K562 (cell line): Measurements from ENCODE around the gene SEC24C. TPM values are rescaled to one million over a fixed set of nuclear protein-coding genes. Genes with fewer than 3 reads are reported as not detected.
A peak's percentile ranks its signal among the peaks of the same experiment; 100 is the strongest.

Source experiments
- DACH1 ChIP-seq: fragments of 450-650 bp; IDR thresholded peaks from 2 replicates; pipeline ENCODE4 v1.6.1; 2018; ENCODE audit not compliant: partially characterized antibody
- EHMT2 ChIP-seq: fragments of 450-650 bp; IDR thresholded peaks from 2 replicates; pipeline ENCODE4 v1.6.1; 2018; ENCODE audit warnings: antibody characterized with exemption
- ERF ChIP-seq: fragments of 450-650 bp; formaldehyde crosslinking; IDR thresholded peaks from 2 replicates; pipeline ENCODE4 v1.4.0; 2020; ENCODE audit warnings: mild to moderate bottlenecking, mixed read lengths
- ESRRA ChIP-seq: fragments of 450-650 bp; IDR thresholded peaks from 2 replicates; pipeline ENCODE4 v1.6.1; 2014; ENCODE audit warnings: low read depth, mild to moderate bottlenecking, moderate library complexity, borderline replicate concordance
- EZH2 ChIP-seq: IDR thresholded peaks from 2 replicates; pipeline ENCODE4 v1.6.1; 2012; ENCODE audit warnings: low read depth, mild to moderate bottlenecking, inconsistent platforms, low read length, borderline replicate concordance
- FOXJ3 ChIP-seq: sonication (generic); formaldehyde crosslinking; IDR thresholded peaks from 2 replicates; pipeline ENCODE4 v1.4.0; 2020; ENCODE audit warnings: mild to moderate bottlenecking, missing genetic modification reagents
- HMGN3 ChIP-seq: IDR thresholded peaks from 2 replicates; pipeline ENCODE4 v1.6.1; 2011; ENCODE audit warnings: borderline replicate concordance, low read depth, mild to moderate bottlenecking, mixed read lengths, low read length; ENCODE audit not compliant: insufficient read length; ENCODE audit errors: extremely low read depth
- MGA ChIP-seq: fragments of 450-650 bp; IDR thresholded peaks from 2 replicates; pipeline ENCODE4 v1.6.1; 2016; ENCODE audit warnings: mild to moderate bottlenecking, moderate library complexity
- NR2C1 ChIP-seq, 2 experiments: fragments of 450-650 bp; IDR thresholded peaks; 2 replicates each; pipeline ENCODE4 v1.6.1; 2017; ENCODE audit warnings: mild to moderate bottlenecking in 2 of 2, antibody characterized with exemption in 1 of 2, inconsistent platforms in 1 of 2, missing compliant biosample characterization in 1 of 2, missing genetic modification characterization in 1 of 2
- RAD21 ChIP-seq, 2 experiments: fragments of 250-450 bp in 1 of 2; fragments of 450-650 bp in 1 of 2; sonication (Bioruptor Pico) in 1 of 2; formaldehyde crosslinking in 1 of 2; IDR thresholded peaks in 1 of 2; conservative IDR thresholded peaks in 1 of 2; 2 replicates each; pipeline versions ENCODE4 v1.4.0 to v1.8.0; 2020 to 2022; ENCODE audit warnings: mild to moderate bottlenecking in 2 of 2, moderate library complexity in 1 of 2
- RCOR1 ChIP-seq, 2 experiments: IDR thresholded peaks; 2 replicates each; pipeline ENCODE4 v1.6.1; 2012; ENCODE audit warnings: low read depth in 2 of 2, low read length in 2 of 2, borderline replicate concordance in 1 of 2, improper control_type of control experiment in 1 of 2
- TEAD1 ChIP-seq, 2 experiments: fragments of 450-650 bp in 1 of 2; sonication (generic) in 1 of 2; formaldehyde crosslinking; IDR thresholded peaks; 2 replicates each; pipeline versions ENCODE4 v1.4.0 to v1.8.0; 2020 to 2022; ENCODE audit warnings: mild to moderate bottlenecking in 2 of 2, missing genetic modification reagents in 1 of 2
- ZNF436 ChIP-seq: fragments of 250-450, 450-650 bp; sonication (Bioruptor Pico); formaldehyde crosslinking; IDR thresholded peaks from 2 replicates; pipeline ENCODE4 v1.7.0; 2020; ENCODE audit warnings: mild to moderate bottlenecking
- ZNF444 ChIP-seq: fragments of 250-450 bp; sonication (Bioruptor Pico); IDR thresholded peaks from 2 replicates; pipeline ENCODE4 v1.4.0; 2020; ENCODE audit warnings: mild to moderate bottlenecking, moderate library complexity
- polyA plus RNA-seq, 8 experiments: library from polyadenylated mRNA; depleted of rRNA in 4 of 8; stranded (reverse) in 5 of 8; unstranded in 3 of 8; fragments of >200 nt; fragmentation: Nextera tagmentation in 2 of 8; fragmentation: Illumina TruSeq in 1 of 8; extraction: Ambion mirVana in 2 of 8; extraction: Trizol in 1 of 8; gene quantifications; 2 replicates each; pipeline versions ENCODE4 v1.2.1 to v1.2.3, GENCODE V29; 2011 to 2014; ENCODE audit warnings: inconsistent platforms in 1 of 8, missing spikeins in 1 of 8
- total RNA-seq, 7 experiments: library from RNA; depleted of rRNA in 6 of 7; stranded (reverse); fragments of >200 nt in 6 of 7; fragmentation: Illumina TruSeq in 2 of 7; extraction: Trizol in 2 of 7; gene quantifications; 2 replicates each; pipeline versions ENCODE4 v1.2.1 to v1.2.3, GENCODE V29; 2011 to 2021; ENCODE audit warnings: low replicate concordance in 1 of 7
- TF ChIP-seq, protein P1 (sequence below): IDR thresholded peaks from 2 replicates; pipeline ENCODE4 v1.6.1; 2012; ENCODE audit warnings: low read depth, low read length, improper control_type of control experiment, borderline replicate concordance

The SEC24C gene
- total and polyA plus RNA-seq, 9 of the 15 experiments (the other 6 are each of a cell fraction or from before 2014, with no cell fraction given): 19.0 to 115 (median 70.5) TPM

DNA sequence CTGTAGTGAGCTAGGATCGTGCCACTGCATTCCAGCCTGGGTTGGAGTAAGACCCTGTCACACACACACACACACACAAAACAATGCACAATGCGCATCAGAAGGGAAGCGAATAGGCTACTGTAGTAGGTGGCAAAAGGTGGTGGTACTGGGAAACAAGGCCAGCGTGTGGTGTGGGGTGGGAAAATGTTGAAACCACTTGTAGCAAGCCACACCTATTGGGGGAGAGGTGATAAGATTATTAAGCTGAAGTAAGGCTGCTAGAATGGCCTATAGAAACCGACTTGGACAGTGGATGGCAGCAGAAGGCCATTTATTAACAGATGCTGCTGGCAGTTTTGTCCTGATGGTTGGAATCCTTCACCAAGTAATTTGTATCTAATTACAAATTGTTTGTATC lies 30.5 kb downstream of the SEC24C start (continued):
- TF ChIP-seq MGA (peak; percentile 39; the same call in 1 of the 2 replicates), HMGN3 (no peak), DACH1 (peak; percentile 59), ZNF444 (CRISPR knock-in tag) (0 out of 2 replicates have a peak, but pooled peaks have one; percentile 46), ERF (CRISPR knock-in tag) (0 out of 2 replicates have a peak, but pooled peaks have one; percentile 48), ZNF436 (CRISPR knock-in tag) (0 out of 2 replicates have a peak, but pooled peaks have one; percentile 20), ESRRA (0 out of 2 replicates have a peak, but pooled peaks have one; percentile 21), TEAD1 (CRISPR knock-in tag; IDR thresholded peaks at IDR 0.05) (peak in 1 of 2 experiments; percentile 21; a peak in 1 of 4 replicates), RAD21 (CRISPR knock-in tag; conservative IDR thresholded peaks at IDR 0.05 in 1 of 2, IDR thresholded peaks at IDR 0.05 in 1 of 2) (peak; percentile 55 to 71), EHMT2 (peak; percentile 12; the same call in 1 of the 2 replicates), EZH2 (no peak), RCOR1 (IDR thresholded peaks at IDR 0.05; ENCODE audit: borderline replicate concordance in 1 of 2, low read depth in 2 of 2, low read length in 2 of 2) (peak in 1 of 2 experiments; percentile 52; a peak in 1 of 4 replicates), NR2C1 (IDR thresholded peaks at IDR 0.05) (no peak), NR2C1 (tag; IDR thresholded peaks at IDR 0.05) (no peak), FOXJ3 (CRISPR knock-in tag) (no peak)
- TF ChIP-seq, protein P1, sequence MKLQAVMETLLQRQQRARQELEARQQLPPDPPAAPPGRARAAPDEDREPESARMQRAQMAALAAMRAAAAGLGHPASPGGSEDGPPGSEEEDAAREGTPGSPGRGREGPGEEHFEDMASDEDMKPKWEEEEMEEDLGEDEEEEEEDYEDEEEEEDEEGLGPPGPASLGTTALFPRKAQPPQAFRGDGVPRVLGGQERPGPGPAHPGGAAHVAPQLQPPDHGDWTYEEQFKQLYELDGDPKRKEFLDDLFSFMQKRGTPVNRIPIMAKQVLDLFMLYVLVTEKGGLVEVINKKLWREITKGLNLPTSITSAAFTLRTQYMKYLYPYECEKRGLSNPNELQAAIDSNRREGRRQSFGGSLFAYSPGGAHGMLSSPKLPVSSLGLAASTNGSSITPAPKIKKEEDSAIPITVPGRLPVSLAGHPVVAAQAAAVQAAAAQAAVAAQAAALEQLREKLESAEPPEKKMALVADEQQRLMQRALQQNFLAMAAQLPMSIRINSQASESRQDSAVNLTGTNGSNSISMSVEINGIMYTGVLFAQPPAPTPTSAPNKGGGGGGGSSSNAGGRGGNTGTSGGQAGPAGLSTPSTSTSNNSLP: peak; percentile 76
